ENCODE results near the gene ODF2.

The ODF2 gene

GRCh38 chr9:128494108-128494745, 38.4 kb downstream of the ODF2 start:
- TF ChIP-seq, protein P1, sequence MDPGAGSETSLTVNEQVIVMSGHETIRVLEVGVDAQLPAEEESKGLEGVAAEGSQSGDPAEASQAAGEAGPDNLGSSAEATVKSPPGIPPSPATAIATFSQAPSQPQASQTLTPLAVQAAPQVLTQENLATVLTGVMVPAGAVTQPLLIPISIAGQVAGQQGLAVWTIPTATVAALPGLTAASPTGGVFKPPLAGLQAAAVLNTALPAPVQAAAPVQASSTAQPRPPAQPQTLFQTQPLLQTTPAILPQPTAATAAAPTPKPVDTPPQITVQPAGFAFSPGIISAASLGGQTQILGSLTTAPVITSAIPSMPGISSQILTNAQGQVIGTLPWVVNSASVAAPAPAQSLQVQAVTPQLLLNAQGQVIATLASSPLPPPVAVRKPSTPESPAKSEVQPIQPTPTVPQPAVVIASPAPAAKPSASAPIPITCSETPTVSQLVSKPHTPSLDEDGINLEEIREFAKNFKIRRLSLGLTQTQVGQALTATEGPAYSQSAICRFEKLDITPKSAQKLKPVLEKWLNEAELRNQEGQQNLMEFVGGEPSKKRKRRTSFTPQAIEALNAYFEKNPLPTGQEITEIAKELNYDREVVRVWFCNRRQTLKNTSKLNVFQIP (CRISPR knock-in tag; IDR thresholded peaks at IDR 0.05; ENCODE audit: borderline replicate concordance, low read depth) = no peak
- no peak for TF ChIP-seq ZNF70 (CRISPR knock-in tag; IDR thresholded peaks at IDR 0.05)
- no peak for TF ChIP-seq ZFP30 (CRISPR knock-in tag; IDR thresholded peaks at IDR 0.05)
- no peak for TF ChIP-seq TOX (CRISPR knock-in tag; IDR thresholded peaks at IDR 0.05; ENCODE audit: borderline replicate concordance)
- TF ChIP-seq ZNF8 (CRISPR knock-in tag; IDR thresholded peaks at IDR 0.05) = no peak
- no peak for TF ChIP-seq RARB (CRISPR knock-in tag; IDR thresholded peaks at IDR 0.05)
- no peak for ATAC-seq

GRCh38 chr9:128494746-128495129, 38.9 kb downstream of the ODF2 start:
- TF ChIP-seq ARNTL (CRISPR knock-in tag; IDR thresholded peaks at IDR 0.05; ENCODE audit: borderline replicate concordance, low read depth) = no peak
- TF ChIP-seq, protein P1 (CRISPR knock-in tag; IDR thresholded peaks at IDR 0.05; ENCODE audit: borderline replicate concordance, low read depth) = no peak
- TF ChIP-seq PPARA (CRISPR knock-in tag; IDR thresholded peaks at IDR 0.05; ENCODE audit: borderline replicate concordance) = no peak
- TF ChIP-seq ZC3H10 (CRISPR knock-in tag; IDR thresholded peaks at IDR 0.05) = no peak
- TF ChIP-seq CREB5 (CRISPR knock-in tag; IDR thresholded peaks at IDR 0.05; ENCODE audit: low read depth) = no peak
- TF ChIP-seq GLIS3 (CRISPR knock-in tag; IDR thresholded peaks at IDR 0.05) = no peak
- no peak for TF ChIP-seq ZFP3 (CRISPR knock-in tag; IDR thresholded peaks at IDR 0.05)
- TF ChIP-seq SNAI2 (CRISPR knock-in tag; IDR thresholded peaks at IDR 0.05) = no peak
- TF ChIP-seq ZNF565 (CRISPR knock-in tag; conservative IDR thresholded peaks at IDR 0.05; ENCODE audit: low read depth) = no peak
- TF ChIP-seq, protein P2, sequence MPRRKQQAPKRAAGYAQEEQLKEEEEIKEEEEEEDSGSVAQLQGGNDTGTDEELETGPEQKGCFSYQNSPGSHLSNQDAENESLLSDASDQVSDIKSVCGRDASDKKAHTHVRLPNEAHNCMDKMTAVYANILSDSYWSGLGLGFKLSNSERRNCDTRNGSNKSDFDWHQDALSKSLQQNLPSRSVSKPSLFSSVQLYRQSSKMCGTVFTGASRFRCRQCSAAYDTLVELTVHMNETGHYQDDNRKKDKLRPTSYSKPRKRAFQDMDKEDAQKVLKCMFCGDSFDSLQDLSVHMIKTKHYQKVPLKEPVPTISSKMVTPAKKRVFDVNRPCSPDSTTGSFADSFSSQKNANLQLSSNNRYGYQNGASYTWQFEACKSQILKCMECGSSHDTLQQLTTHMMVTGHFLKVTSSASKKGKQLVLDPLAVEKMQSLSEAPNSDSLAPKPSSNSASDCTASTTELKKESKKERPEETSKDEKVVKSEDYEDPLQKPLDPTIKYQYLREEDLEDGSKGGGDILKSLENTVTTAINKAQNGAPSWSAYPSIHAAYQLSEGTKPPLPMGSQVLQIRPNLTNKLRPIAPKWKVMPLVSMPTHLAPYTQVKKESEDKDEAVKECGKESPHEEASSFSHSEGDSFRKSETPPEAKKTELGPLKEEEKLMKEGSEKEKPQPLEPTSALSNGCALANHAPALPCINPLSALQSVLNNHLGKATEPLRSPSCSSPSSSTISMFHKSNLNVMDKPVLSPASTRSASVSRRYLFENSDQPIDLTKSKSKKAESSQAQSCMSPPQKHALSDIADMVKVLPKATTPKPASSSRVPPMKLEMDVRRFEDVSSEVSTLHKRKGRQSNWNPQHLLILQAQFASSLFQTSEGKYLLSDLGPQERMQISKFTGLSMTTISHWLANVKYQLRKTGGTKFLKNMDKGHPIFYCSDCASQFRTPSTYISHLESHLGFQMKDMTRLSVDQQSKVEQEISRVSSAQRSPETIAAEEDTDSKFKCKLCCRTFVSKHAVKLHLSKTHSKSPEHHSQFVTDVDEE (CRISPR knock-in tag; IDR thresholded peaks at IDR 0.05) = no peak
- no peak for TF ChIP-seq PATZ1 (CRISPR knock-in tag; IDR thresholded peaks at IDR 0.05; ENCODE audit: borderline replicate concordance)
- no peak for TF ChIP-seq CSDC2 (CRISPR knock-in tag; IDR thresholded peaks at IDR 0.05)
- no peak for TF ChIP-seq ZFP30 (CRISPR knock-in tag; IDR thresholded peaks at IDR 0.05)
- TF ChIP-seq RARB (CRISPR knock-in tag; IDR thresholded peaks at IDR 0.05) = no peak
- no peak for TF ChIP-seq TCF4 (CRISPR knock-in tag; IDR thresholded peaks at IDR 0.05; ENCODE audit: borderline replicate concordance)
- TF ChIP-seq ZNF70 (CRISPR knock-in tag; IDR thresholded peaks at IDR 0.05) = no peak
- no peak for TF ChIP-seq TOX (CRISPR knock-in tag; IDR thresholded peaks at IDR 0.05; ENCODE audit: borderline replicate concordance)
- TF ChIP-seq ISL1 (CRISPR knock-in tag; IDR thresholded peaks at IDR 0.05) = no peak
- TF ChIP-seq, protein P3, sequence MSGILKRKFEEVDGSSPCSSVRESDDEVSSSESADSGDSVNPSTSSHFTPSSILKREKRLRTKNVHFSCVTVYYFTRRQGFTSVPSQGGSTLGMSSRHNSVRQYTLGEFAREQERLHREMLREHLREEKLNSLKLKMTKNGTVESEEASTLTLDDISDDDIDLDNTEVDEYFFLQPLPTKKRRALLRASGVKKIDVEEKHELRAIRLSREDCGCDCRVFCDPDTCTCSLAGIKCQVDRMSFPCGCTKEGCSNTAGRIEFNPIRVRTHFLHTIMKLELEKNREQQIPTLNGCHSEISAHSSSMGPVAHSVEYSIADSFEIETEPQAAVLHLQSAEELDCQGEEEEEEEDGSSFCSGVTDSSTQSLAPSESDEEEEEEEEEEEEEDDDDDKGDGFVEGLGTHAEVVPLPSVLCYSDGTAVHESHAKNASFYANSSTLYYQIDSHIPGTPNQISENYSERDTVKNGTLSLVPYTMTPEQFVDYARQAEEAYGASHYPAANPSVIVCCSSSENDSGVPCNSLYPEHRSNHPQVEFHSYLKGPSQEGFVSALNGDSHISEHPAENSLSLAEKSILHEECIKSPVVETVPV (CRISPR knock-in tag; IDR thresholded peaks at IDR 0.05) = no peak

More at GRCh38 chr9:128494746-128495129, 38.9 kb downstream of the ODF2 start:
- ATAC-seq = no peak
